ENCODE results near the gene MGAM2. TPM values are rescaled to one million over a fixed set of nuclear protein-coding genes. Genes with fewer than 3 reads are reported as not detected.

MGAM2 gene
- total and polyA plus RNA-seq, 10 of the 15 experiments (the other 5 are each of a cell fraction or from before 2014, with no cell fraction given): 0.01 to 0.16 (median 0.03) TPM; not detected in 6

- Histone ChIP-seq H3K27ac (ENCODE audit: control insufficient read depth, insufficient read depth) (no peak overlapping the region), H4K20me1 (ENCODE audit: control insufficient read depth, insufficient read depth) (no peaks in the 10 kb centered on the region), H2AFZ (ENCODE audit: control insufficient read depth, low read depth, low read length) (no peak overlapping the region), H3K36me3 (ENCODE audit: control insufficient read depth in 2 of 2, insufficient read depth in 2 of 2, low read length in 1 of 2) (no peaks in the 10 kb centered on the region), H3K9me3 (replicated peaks; ENCODE audit: control insufficient read depth, insufficient read depth, low read length) (no peaks in the 10 kb centered on the region), H3K4me1 (ENCODE audit: control insufficient read depth, insufficient read depth, low read length) (no peaks in the 10 kb centered on the region), H3K79me2 (ENCODE audit: control insufficient read depth, insufficient read depth, low read length) (no peaks in the 10 kb centered on the region), H3K9ac (ENCODE audit: control insufficient read depth, insufficient read depth, low read length) (no peak overlapping the region), H3K4me3 (no peak overlapping the region), H3K4me2 (ENCODE audit: control insufficient read depth, insufficient read depth) (no peak overlapping the region), H3K27me3 (replicated peaks in 1 of 2; ENCODE audit: control insufficient read depth in 2 of 2, insufficient read depth in 2 of 2, low read length in 1 of 2) (no peaks in the 10 kb centered on the region; a peak in 1 of 4 replicates)
- in situ Hi-C loops (cut with MboI): no loop called here
- ChIA-PET RAD21 (ENCODE audit: unreplicated experiment) (no interaction called here), POLR2A (no interaction called here), SMC1A (ENCODE audit: uncharacterized antibody, unreplicated experiment) (no interaction called here), CTCF (interaction anchor here (0.9 kb wide), 1 partner anchor 208 kb away, joined by 3 read pairs; no protein-coding TSS in a partner anchor)
- no TSS peak for BruUV-seq (replicated peaks)
- TF ChIP-seq ZNF217 (IDR thresholded peaks at IDR 0.05) (no peak), PAX8 (IDR thresholded peaks at IDR 0.05) (no peak)
- intact Hi-C loops (cut with micrococcal nuclease; ENCODE audit: unreplicated experiment): loop anchor here (1.0 kb wide), 1 partner anchor 30 kb away; no protein-coding TSS in a partner anchor
- no peak for DNase-seq (ENCODE audit: low read depth, low spot score)
- ATAC-seq: no peak
- no peak for FAIRE-seq
- WGBS (ENCODE audit: insufficient coverage, insufficient replicate concordance, low lambda C conversion rate, missing lambda C conversion rate): 0% methylated on average over 6 of the region's 6 CpGs
Observed at GRCh38 chr7:142094861-142095260, 16.7 kb upstream of the MGAM2 start.

- intact Hi-C loops (cut with micrococcal nuclease; ENCODE audit: unreplicated experiment) (no loop called here), in situ Hi-C loops (cut with MboI) (no loop called here)
- Histone ChIP-seq H4K20me1 (ENCODE audit: control insufficient read depth, insufficient read depth) (no peaks in the 10 kb centered on the region), H3K27me3 (replicated peaks in 1 of 2; ENCODE audit: control insufficient read depth in 2 of 2, insufficient read depth in 2 of 2, low read length in 1 of 2) (no peaks in the 10 kb centered on the region; a peak in 1 of 4 replicates), H3K4me2 (ENCODE audit: control insufficient read depth, insufficient read depth) (no peak overlapping the region), H3K36me3 (ENCODE audit: control insufficient read depth in 2 of 2, insufficient read depth in 2 of 2, low read length in 1 of 2) (no peaks in the 10 kb centered on the region), H3K79me2 (ENCODE audit: control insufficient read depth, insufficient read depth, low read length) (no peaks in the 10 kb centered on the region), H3K9me3 (replicated peaks; ENCODE audit: control insufficient read depth, insufficient read depth, low read length) (no peaks in the 10 kb centered on the region), H2AFZ (ENCODE audit: control insufficient read depth, low read depth, low read length) (no peak overlapping the region), H3K9ac (ENCODE audit: control insufficient read depth, insufficient read depth, low read length) (no peak overlapping the region), H3K4me3 (no peak overlapping the region), H3K27ac (ENCODE audit: control insufficient read depth, insufficient read depth) (no peak overlapping the region), H3K4me1 (ENCODE audit: control insufficient read depth, insufficient read depth, low read length) (no peaks in the 10 kb centered on the region)
- POLR2A ChIA-PET: no interaction called here
- RAD21 ChIA-PET (ENCODE audit: unreplicated experiment): no interaction called here
- DNase-seq (ENCODE audit: low read depth, low spot score) (no peak), ATAC-seq (no peak), FAIRE-seq (no peak)
- BruUV-seq (replicated peaks): no TSS peak
- TF ChIP-seq SKIL (IDR thresholded peaks at IDR 0.05; ENCODE audit: low read depth, poor library complexity, severe bottlenecking) (no peak), MYC (IDR thresholded peaks at IDR 0.05; ENCODE audit: insufficient read depth, insufficient read length, insufficient replicate concordance, low read length, severe bottlenecking) (no peak), LARP7 (IDR thresholded peaks at IDR 0.05) (no peak), ZNF592 (IDR thresholded peaks at IDR 0.05) (no peak), SIN3A (IDR thresholded peaks at IDR 0.05; ENCODE audit: low read depth, low read length) (no peak), TCF12 (IDR thresholded peaks at IDR 0.05; ENCODE audit: low read depth, low read length) (no peak)
- CTCF ChIA-PET: no interaction called here
- SMC1A ChIA-PET (ENCODE audit: uncharacterized antibody, unreplicated experiment): no interaction called here
- 40% methylated on average over 5 of the region's 5 CpGs for WGBS (ENCODE audit: insufficient coverage, insufficient replicate concordance, low lambda C conversion rate, missing lambda C conversion rate)
Observed at GRCh38 chr7:142097571-142097970, 13.9 kb upstream of the MGAM2 start.
